ENCODE results near the gene AGMO.

- no peak for TF ChIP-seq CTCF (IDR thresholded peaks at IDR 0.05)
- no peak for TF ChIP-seq POLR2A (IDR thresholded peaks at IDR 0.05)
- TF ChIP-seq EP300 (IDR thresholded peaks at IDR 0.05): no peak
- TF ChIP-seq POLR2AphosphoS5 (IDR thresholded peaks at IDR 0.05): no peak
Measured at GRCh38 chr7:15280078-15280733, 281.6 kb downstream of the AGMO start.

All from gastroesophageal sphincter (tissue), 3 donors.